Naive thymus-derived CD8-positive, alpha-beta T cell (primary cell): ENCODE measurements around the gene RPP14. TPM values are rescaled to one million over a fixed set of nuclear protein-coding genes. Genes with fewer than 3 reads are reported as not detected.
"Not testable (repeated sequence)": the region's sequence is repeated elsewhere in the genome, so short reads cannot be mapped to it uniquely, and the experiment has no call there.

Experiments used
- ATAC-seq, 2 donors: fragments of 150-1000 bp; cut with Tn5 transposase in 1 of 2; sonication (Bioruptor Pico), chemical (Tn5 transposase) in 1 of 2; 1 replicate in 1 of 2; 2 replicates in 1 of 2; pipeline ENCODE4 v1.10.0; 2021; ENCODE audit warnings: mild to moderate bottlenecking in 2 of 2, moderate library complexity in 2 of 2
- POLR2A ChIA-PET: fragments of 350-600 bp; sonication (Branson Sonifier 250); formaldehyde crosslinking; loops from one replicate; lab custom pipeline; 2021; ENCODE audit warnings: antibody characterized with exemption; lab: Charles Lee
- DNase-seq, 10 donors: peaks; one replicate each; pipeline versions ENCODE4 v3.0.0 to v3.0.0-alpha.2; 2020 to 2022
- H3K27ac Mint-ChIP-seq, 10 donors: one replicate each; pipeline ENCODE4 v1.8.0; 2020 to 2022; ENCODE audit warnings: mild to moderate bottlenecking in 10 of 10, mixed read lengths in 10 of 10, moderate library complexity in 4 of 10, inconsistent platforms in 1 of 10
- H3K27me3 Mint-ChIP-seq, 5 donors: one replicate each; pipeline ENCODE4 v1.8.0; 2021 to 2022; ENCODE audit warnings: mixed read lengths in 5 of 5
- H3K36me3 Mint-ChIP-seq, 3 donors: one replicate each; pipeline ENCODE4 v1.8.0; 2020 to 2022; ENCODE audit warnings: mixed read lengths in 3 of 3, mild to moderate bottlenecking in 2 of 3, inconsistent platforms in 1 of 3
- H3K4me1 Mint-ChIP-seq, 4 donors: one replicate each; pipeline ENCODE4 v1.8.0; 2021 to 2022; ENCODE audit warnings: mixed read lengths in 4 of 4
- H3K4me3 Mint-ChIP-seq, 10 donors: one replicate each; pipeline ENCODE4 v1.8.0; 2020 to 2022; ENCODE audit warnings: mild to moderate bottlenecking in 10 of 10, mixed read lengths in 10 of 10, moderate library complexity in 6 of 10, inconsistent platforms in 1 of 10
- H3K9me3 Mint-ChIP-seq, 9 donors: one replicate each; pipeline ENCODE4 v1.8.0; 2020 to 2022; ENCODE audit warnings: mixed read lengths in 9 of 9, mild to moderate bottlenecking in 3 of 9, inconsistent platforms in 1 of 9, moderate library complexity in 1 of 9
- polyA plus RNA-seq, 3 donors: library from polyadenylated mRNA; unstranded; fragments of 300-500 nt; fragmentation: Illumina TruSeq; gene quantifications; one replicate each; pipeline ENCODE4 v1.2.3, GENCODE V29; 2021
- total RNA-seq, 8 experiments: library from RNA in 2 of 8; stranded (reverse) in 2 of 8; gene quantifications; one replicate each; pipeline ENCODE4 v1.2.3 and lab custom pipeline; 2021 to 2026

Gene RPP14
- total and polyA plus RNA-seq, 5 experiments from 2014 or later, result 7.5 to 20.4 (median 8.5) TPM

GRCh38 chr3:58336135-58336882, 30.3 kb downstream of the RPP14 start:
- no peak for DNase-seq
- Mint-ChIP-seq H3K27ac (peak overlapping the region in 1 of 10 donors; percentile 80), H3K27me3 (no peaks in the 10 kb centered on the region), H3K36me3 (peaks cover 0 to 21% (median 12%) of the 10 kb centered on the region in 3 donors), H3K4me3 (peak overlapping the region in 2 of 10 donors; percentile 12 to 43), H3K4me1 (peaks cover 20 to 69% (median 41%) of the 10 kb centered on the region in 4 donors), H3K9me3 (no peaks in the 10 kb centered on the region)
- ATAC-seq, result no peak
- POLR2A ChIA-PET, result no interaction called here

- Mint-ChIP-seq H3K4me1 (peaks cover 17 to 66% (median 37%) of the 10 kb centered on the region in 4 donors), H3K9me3 (no peaks in the 10 kb centered on the region), H3K4me3 (no peak overlapping the region), H3K27me3 (no peaks in the 10 kb centered on the region), H3K36me3 (peaks cover 0 to 29% (median 12%) of the 10 kb centered on the region in 3 donors), H3K27ac (no peak overlapping the region)
- DNase-seq (no peak), ATAC-seq (no peak)
- POLR2A ChIA-PET, result no interaction called here
These were observed 31.1 kb downstream of the RPP14 start for GRCh38 chr3:58337190-58337589.

- not testable (repeated sequence) for H3K27me3 Mint-ChIP-seq, ATAC-seq, H3K4me3 Mint-ChIP-seq, H3K9me3 Mint-ChIP-seq, DNase-seq
- Mint-ChIP-seq H3K36me3 (peaks cover 0 to 39% (median 15%) of the 10 kb centered on the region in 3 donors), H3K4me1 (peaks cover 14 to 69% (median 28%) of the 10 kb centered on the region in 4 donors), H3K27ac (peak overlapping the region in 2 of 10 donors; percentile 34 to 48)
- POLR2A ChIA-PET, result interaction anchor here (0.7 to 1.3 kb wide), 2 partner anchors 13 to 33 kb away, joined by 3 to 5 read pairs; no protein-coding TSS in a partner anchor
These were observed 33.1 kb downstream of the RPP14 start for GRCh38 chr3:58339146-58339545.

GRCh38 chr3:58340594-58341244, 34.7 kb downstream of the RPP14 start:
- no peaks in the 10 kb centered on the region for H3K27me3 Mint-ChIP-seq
- ATAC-seq, result no peak
- peak overlapping the region in 2 of 10 donors; percentile 31 to 51 for H3K27ac Mint-ChIP-seq
- POLR2A ChIA-PET, result interaction anchor here (0.7 kb wide), 2 partner anchors 63 to 183 kb away, joined by 3 to 6 read pairs; no protein-coding TSS in a partner anchor
- H3K36me3 Mint-ChIP-seq, result peaks cover 0 to 41% (median 15%) of the 10 kb centered on the region in 3 donors
- H3K9me3 Mint-ChIP-seq, result no peaks in the 10 kb centered on the region
- peaks cover 11 to 59% (median 17%) of the 10 kb centered on the region in 4 donors for H3K4me1 Mint-ChIP-seq
- no peak for DNase-seq
- peak overlapping the region in 1 of 10 donors; percentile 12 for H3K4me3 Mint-ChIP-seq

GRCh38 chr3:58341376-58341775, 35.3 kb downstream of the RPP14 start:
- POLR2A ChIA-PET, result no interaction called here
- Mint-ChIP-seq H3K4me3 (no peak overlapping the region), H3K27ac (peak overlapping the region in 1 of 10 donors; percentile 59), H3K27me3 (no peaks in the 10 kb centered on the region), H3K36me3 (peaks cover 0 to 38% (median 15%) of the 10 kb centered on the region in 3 donors), H3K4me1 (peaks cover 12 to 59% (median 14%) of the 10 kb centered on the region in 4 donors), H3K9me3 (no peaks in the 10 kb centered on the region)
- ATAC-seq, result no peak
- no peak for DNase-seq

- DNase-seq (no peak), ATAC-seq (no peak)
- Mint-ChIP-seq H3K4me1 (peaks cover 9 to 53% (median 12%) of the 10 kb centered on the region in 4 donors), H3K27me3 (no peaks in the 10 kb centered on the region), H3K36me3 (peaks cover 0 to 38% (median 19%) of the 10 kb centered on the region in 3 donors), H3K9me3 (no peaks in the 10 kb centered on the region), H3K27ac (no peak overlapping the region), H3K4me3 (no peak overlapping the region)
- POLR2A ChIA-PET, result no interaction called here
These were observed 36.6 kb downstream of the RPP14 start for GRCh38 chr3:58342676-58343075.

GRCh38 chr3:58345457-58345856, 39.4 kb downstream of the RPP14 start:
- H3K4me1 Mint-ChIP-seq, result peaks cover 16 to 68% (median 24%) of the 10 kb centered on the region in 4 donors
- H3K27me3 Mint-ChIP-seq, result no peaks in the 10 kb centered on the region
- H3K9me3 Mint-ChIP-seq, result no peaks in the 10 kb centered on the region
- DNase-seq (no peak), ATAC-seq (no peak)
- peaks cover 0 to 28% (median 17%) of the 10 kb centered on the region in 3 donors for H3K36me3 Mint-ChIP-seq
- H3K4me3 Mint-ChIP-seq, result no peak overlapping the region
- no peak overlapping the region for H3K27ac Mint-ChIP-seq
- POLR2A ChIA-PET, result no interaction called here

- H3K36me3 Mint-ChIP-seq, result peaks cover 0 to 19% (median 12%) of the 10 kb centered on the region in 3 donors
- ATAC-seq, result no peak
- H3K27me3 Mint-ChIP-seq, result no peaks in the 10 kb centered on the region
- peak overlapping the region in 2 of 10 donors; percentile 1 to 19 for H3K4me3 Mint-ChIP-seq
- peak overlapping the region in 1 of 10 donors; percentile 82 for H3K27ac Mint-ChIP-seq
- H3K9me3 Mint-ChIP-seq, result no peaks in the 10 kb centered on the region
- no peak for DNase-seq
- peaks cover 17 to 69% (median 27%) of the 10 kb centered on the region in 4 donors for H3K4me1 Mint-ChIP-seq
- POLR2A ChIA-PET, result no interaction called here
These were observed 40.3 kb downstream of the RPP14 start for GRCh38 chr3:58346368-58346767.

GRCh38 chr3:58347984-58348383, 41.9 kb downstream of the RPP14 start:
- POLR2A ChIA-PET, result no interaction called here
- Mint-ChIP-seq H3K4me1 (peaks cover 22 to 78% (median 35%) of the 10 kb centered on the region in 4 donors), H3K4me3 (no peak overlapping the region), H3K36me3 (peaks cover 0 to 14% (median 10%) of the 10 kb centered on the region in 3 donors), H3K27me3 (no peaks in the 10 kb centered on the region), H3K27ac (no peak overlapping the region), H3K9me3 (no peaks in the 10 kb centered on the region)
- ATAC-seq, result no peak
- no peak for DNase-seq

- POLR2A ChIA-PET, result interaction anchor here (0.6 to 0.9 kb wide), 2 partner anchors 17 to 87 kb away, joined by 3 read pairs; partner anchors contain the start of gene PXK
- no peaks in the 10 kb centered on the region for H3K9me3 Mint-ChIP-seq
- DNase-seq, result no peak
These were observed 44.0 kb downstream of the RPP14 start for GRCh38 chr3:58349792-58350626.

GRCh38 chr3:58350627-58351013, 44.6 kb downstream of the RPP14 start:
- Mint-ChIP-seq H3K27me3 (no peaks in the 10 kb centered on the region), H3K4me3 (peak overlapping the region in 1 of 10 donors; percentile 21), H3K4me1 (peaks cover 27 to 90% (median 48%) of the 10 kb centered on the region in 4 donors), H3K27ac (peak overlapping the region in 3 of 10 donors; percentile 9 to 46 (median 12)), H3K36me3 (peaks cover 0 to 10% (median 8%) of the 10 kb centered on the region in 3 donors), H3K9me3 (no peaks in the 10 kb centered on the region)
- no peak for DNase-seq
- no peak for ATAC-seq
- POLR2A ChIA-PET, result interaction anchor here (0.9 kb wide), 1 partner anchor 17 kb away, joined by 3 read pairs; the partner anchor contains the start of gene PXK

More at GRCh38 chr3:58349792-58350626, 44.0 kb downstream of the RPP14 start:
- Mint-ChIP-seq H3K4me1 (peaks cover 28 to 85% (median 47%) of the 10 kb centered on the region in 4 donors), H3K36me3 (peaks cover 0 to 10% (median 8%) of the 10 kb centered on the region in 3 donors), H3K27me3 (no peaks in the 10 kb centered on the region), H3K27ac (peak overlapping the region in 4 of 10 donors; percentile 9 to 46 (median 23)), H3K4me3 (peak overlapping the region in 3 of 10 donors; percentile 10 to 52 (median 11))
- peak in 1 of 2 donors; percentile 59 for ATAC-seq

- DNase-seq (no peak), ATAC-seq (no peak)
- Mint-ChIP-seq H3K4me1 (peaks cover 21 to 93% (median 44%) of the 10 kb centered on the region in 4 donors), H3K27ac (peak overlapping the region in 3 of 10 donors; percentile 27 to 58 (median 42)), H3K4me3 (peak overlapping the region in 2 of 10 donors; percentile 31 to 45), H3K9me3 (no peaks in the 10 kb centered on the region), H3K36me3 (peaks cover 0 to 10% (median 8%) of the 10 kb centered on the region in 3 donors), H3K27me3 (no peaks in the 10 kb centered on the region)
- POLR2A ChIA-PET, result interaction anchor here (1.1 kb wide), 1 partner anchor 13 kb away, joined by 3 read pairs; no protein-coding TSS in a partner anchor
These were observed 45.9 kb downstream of the RPP14 start for GRCh38 chr3:58351920-58352319.
